Stimulated activated CD4-positive, alpha-beta T cell treated with anti-CD3 and anti-CD28 coated beads, Interleukin-1b, Interleukin-23, amount 100 ng/mL, for 48 hours (primary cell): Measurements from ENCODE around the gene ENOX2.

Experiments used
- DNase-seq: peaks from one replicate; pipeline ENCODE4 v3.0.0-alpha.2; 2020

Gene ENOX2

DNA sequence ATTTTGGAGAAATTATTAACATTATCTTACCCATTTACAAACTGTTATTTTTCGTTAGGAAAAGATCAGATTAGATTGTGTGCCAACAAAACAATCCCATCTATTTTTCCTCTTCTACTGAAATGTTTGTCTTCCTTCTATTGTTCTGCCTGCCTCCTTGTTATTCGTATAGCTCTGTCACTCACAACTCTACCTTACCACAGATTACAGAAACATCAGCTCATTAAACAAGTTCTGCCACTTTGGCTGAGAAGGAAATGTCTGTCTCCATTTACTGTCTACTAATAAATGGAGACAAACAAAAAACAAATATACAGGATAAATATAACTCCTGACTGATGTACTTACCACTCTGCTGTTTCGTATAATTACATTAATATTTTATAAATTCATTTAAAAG lies 211.4 kb downstream of the ENOX2 start:
- no peak for DNase-seq

- no peak for DNase-seq
Observed at GRCh38 chrX:130688360-130688759, 214.6 kb downstream of the ENOX2 start.

DNA sequence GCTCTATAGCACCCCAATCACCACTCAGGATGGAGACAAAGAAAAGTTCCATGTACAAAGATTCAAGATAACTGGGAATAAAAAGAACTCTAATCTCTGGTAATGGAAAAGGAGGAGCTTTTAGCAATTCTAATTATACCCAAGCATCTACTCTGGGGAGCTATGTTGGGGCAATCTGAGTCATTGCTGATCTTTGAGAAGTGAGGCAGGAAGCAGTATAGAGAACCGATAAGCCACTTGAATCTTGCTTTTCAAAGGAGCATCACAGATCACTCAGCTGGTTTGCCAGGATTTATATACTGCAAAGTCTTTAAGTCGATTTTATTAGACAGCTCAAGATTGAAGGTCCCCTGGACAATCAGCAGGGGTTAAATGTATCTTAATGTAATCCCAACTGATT lies 220.0 kb downstream of the ENOX2 start:
- no peak for DNase-seq

DNA sequence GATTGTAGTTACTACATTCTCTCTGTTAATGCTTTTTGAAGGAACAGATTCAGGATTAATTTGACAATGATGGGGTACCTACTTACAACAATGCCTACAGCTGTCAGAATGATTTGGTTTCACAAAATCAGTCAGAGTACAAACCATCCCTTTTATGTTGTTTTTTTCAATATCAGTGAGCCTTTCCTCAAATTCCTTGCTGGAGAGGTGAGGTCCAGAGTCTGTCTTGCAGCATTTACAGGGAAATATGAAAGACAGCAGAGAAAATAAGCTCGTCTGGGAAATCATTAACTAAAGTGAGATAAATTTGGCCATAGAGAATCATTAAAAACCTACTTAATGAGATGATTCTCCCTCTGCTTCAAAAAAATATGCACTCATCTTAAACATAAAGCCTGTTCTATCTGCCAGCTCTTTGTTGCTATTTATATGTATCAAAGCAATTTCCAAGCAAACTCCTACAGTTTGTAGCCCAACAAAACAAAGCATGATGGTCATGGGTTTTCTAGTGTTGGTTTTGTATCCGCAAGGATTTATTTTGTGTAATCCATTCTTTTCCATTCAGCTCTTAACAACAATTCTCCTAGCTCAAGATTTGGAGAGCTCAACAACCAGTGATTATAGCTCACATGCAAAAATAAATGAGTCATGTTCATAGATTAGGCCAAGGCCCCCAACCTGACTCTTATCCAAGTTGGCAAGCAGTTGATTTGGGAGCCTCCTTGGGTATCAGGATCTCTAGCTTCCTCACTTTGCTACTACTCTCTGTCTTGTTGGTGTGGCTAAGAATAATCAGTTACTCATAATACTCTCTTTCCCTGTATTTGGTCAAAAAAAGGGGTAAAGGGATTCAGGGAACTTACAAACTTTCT lies 222.6 kb downstream of the ENOX2 start:
- DNase-seq = no peak

- DNase-seq = no peak
Observed at GRCh38 chrX:130676861-130677260, 226.1 kb downstream of the ENOX2 start.

- no peak for DNase-seq
Observed at GRCh38 chrX:130672214-130672613, 230.8 kb downstream of the ENOX2 start.

GRCh38 chrX:130669233-130669632 lies 233.8 kb downstream of the ENOX2 start:
- DNase-seq = no peak

DNA sequence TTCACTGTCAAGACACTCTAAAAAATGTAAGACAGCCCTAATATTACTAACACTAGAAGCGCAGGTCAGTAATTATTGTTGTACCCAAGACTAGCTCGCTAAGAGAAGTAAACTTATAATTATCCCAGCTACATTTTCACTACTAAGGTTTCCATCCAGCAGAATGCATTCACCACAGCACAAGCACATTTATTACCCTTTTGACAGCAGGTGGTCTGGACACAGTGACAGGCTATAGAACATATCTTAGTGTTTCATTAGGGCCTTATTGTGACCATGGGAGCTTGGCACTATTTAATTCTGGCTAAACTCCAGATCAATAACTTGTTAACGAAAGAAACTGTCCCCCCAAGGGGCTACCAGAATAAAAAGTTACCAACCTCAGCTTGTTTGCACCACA lies 237.7 kb downstream of the ENOX2 start:
- DNase-seq = no peak

DNA sequence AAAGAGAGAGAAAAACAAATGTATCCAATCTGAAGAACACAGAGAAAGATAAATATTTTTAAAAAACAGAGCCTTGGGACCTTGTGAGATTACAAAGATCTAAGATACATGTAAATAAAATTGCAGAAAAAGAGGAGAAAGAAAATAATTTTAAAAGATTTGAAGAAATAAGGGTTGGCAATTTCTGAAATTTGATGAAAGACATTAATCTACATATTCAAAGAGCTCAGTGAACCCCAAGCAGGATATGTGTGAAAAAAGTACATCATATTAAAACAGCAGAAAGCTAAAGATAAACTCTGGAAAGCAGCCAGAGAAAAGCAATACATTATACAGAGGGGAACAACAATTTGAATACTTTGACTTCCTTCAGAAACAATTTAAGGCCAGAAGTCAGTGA lies 244.7 kb downstream of the ENOX2 start:
- DNase-seq = no peak

DNA sequence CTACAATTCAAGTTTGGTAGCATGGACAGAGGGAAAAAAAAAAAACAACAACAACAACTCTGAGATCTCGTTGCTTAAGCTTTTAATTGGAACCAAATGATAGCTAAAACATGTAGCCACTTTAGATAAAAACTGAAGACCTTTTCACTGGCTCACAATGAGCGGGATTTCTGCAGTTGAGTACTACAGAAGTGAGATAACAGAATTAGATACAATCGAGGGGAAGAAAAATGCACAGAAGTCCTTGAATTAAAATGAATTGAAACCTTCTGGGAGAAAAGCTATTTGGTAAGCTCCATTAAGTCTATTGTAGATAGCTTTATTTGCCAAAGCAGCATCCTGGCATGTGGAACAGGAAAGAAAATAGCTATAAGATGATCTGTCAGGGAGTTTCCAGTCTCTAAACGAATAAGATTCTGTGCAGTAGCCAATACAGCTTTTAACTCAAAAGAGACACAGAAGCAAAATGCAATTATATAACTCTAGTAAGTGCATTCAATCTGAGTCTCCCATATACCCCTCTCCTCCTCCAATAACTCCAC lies 248.5 kb downstream of the ENOX2 start:
- no peak for DNase-seq

GRCh38 chrX:130652824-130653578 lies 250.0 kb downstream of the ENOX2 start:
- DNase-seq = no peak

GRCh38 chrX:130649738-130650137 lies 253.3 kb downstream of the ENOX2 start:
- DNase-seq = no peak

DNA sequence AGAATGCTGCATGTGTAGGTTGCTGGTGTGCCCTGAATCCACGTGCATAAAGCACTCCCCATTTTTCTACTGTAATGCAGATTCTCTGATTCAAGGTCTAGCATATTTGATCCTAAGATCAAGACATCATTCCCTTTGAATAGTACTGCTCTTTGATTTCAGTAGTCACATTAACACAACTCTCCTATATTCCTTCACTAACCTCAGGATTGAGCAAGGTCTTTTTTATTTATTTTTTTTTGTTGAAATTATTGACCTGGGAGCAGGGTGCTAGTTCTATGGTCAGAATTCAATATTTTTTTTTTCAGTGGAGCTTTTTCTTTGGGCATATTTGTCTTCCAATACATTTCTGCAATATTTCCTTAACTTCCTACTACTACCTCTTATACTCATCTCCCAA lies 255.5 kb downstream of the ENOX2 start:
- no peak for DNase-seq

DNA sequence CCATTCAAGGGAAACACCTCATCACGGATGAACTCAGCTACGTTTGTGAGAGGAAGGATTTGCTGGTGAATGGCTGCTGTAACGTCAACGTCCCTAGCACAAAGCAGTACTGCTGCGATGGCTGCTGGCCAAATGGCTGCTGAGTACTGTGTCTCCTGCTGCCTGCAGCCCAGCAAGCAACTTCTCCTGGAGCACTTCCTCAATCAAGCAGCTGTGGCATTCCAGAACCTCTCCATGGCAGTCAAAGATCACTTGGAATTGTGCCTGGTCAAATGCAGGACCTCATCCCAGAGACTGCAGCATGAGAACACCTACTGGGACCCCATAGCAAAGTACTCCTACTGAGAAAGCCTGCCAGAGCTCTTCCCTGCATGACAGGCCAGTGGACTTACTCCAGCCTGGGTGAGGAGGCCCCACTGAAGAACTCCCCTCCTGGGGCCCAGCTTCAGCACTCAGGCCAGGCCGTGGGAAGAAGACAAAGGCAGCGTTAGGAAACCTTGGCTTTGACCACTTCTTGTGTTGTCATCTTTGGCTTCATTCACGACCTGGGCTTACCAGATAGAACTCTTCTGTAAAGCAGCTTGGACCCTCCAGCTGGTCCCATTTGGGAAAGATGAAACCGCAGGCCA lies 256.9 kb downstream of the ENOX2 start:
- DNase-seq = no peak

DNA sequence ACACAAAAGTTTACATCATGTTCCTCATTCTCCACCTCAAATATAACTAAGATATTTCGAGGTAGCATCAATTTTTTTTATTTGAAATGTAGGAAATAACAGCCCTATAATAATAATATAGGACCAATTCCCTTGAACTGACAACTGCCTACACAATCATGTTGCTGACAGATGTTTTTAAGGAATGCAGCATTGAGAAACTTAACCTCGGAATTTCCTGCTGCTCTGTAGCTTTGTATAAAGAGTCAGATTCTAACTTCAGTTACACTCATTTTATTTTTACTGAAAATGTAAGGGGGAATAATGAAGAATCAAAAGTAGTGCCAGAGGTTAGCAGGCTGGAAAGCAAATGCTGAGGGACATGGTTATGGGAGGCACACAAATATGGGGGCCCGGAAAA lies 265.4 kb downstream of the ENOX2 start:
- DNase-seq = no peak

DNA sequence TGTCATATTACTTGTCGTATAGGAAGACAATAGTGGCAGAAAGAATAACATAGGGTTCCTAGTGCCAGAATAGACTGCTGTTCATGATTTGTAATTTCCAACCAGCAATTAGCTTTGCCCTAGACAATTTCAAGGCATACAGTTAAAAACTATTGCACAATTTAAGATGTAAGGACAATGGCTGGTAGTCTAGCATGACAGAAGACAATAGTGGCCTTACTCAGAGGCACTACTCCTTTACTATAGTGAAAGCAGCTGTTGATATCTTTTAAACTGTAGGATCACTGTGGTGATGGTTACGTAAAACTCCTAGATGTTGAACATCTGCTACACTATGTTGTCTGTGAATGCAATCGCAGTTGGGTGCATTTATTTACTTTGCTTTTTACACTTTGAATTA lies 266.7 kb downstream of the ENOX2 start:
- DNase-seq = no peak

- DNase-seq = no peak
Observed at GRCh38 chrX:130631011-130631410, 272.0 kb downstream of the ENOX2 start.

DNA sequence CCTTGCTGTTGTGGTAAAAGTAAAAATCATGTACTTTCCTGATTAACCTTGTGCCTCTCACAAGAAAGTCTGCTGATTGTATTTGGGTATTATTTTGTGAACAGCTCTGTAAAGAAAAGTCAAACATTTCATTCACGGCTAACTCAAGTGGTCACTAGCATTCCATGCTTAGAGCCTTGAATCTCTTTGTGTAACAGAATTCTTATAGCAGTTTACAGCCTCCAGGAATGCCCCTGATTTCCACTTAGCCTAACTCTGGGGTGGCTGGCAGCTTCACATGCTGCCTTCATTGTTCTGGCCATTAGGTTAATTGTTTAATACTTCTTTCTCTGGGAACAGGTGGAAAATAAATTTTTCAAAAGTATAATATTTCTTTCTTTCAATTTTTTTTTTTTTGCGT lies 274.5 kb downstream of the ENOX2 start:
- DNase-seq = no peak

- no peak for DNase-seq
Observed at GRCh38 chrX:130626521-130626920, 276.5 kb downstream of the ENOX2 start.

DNA sequence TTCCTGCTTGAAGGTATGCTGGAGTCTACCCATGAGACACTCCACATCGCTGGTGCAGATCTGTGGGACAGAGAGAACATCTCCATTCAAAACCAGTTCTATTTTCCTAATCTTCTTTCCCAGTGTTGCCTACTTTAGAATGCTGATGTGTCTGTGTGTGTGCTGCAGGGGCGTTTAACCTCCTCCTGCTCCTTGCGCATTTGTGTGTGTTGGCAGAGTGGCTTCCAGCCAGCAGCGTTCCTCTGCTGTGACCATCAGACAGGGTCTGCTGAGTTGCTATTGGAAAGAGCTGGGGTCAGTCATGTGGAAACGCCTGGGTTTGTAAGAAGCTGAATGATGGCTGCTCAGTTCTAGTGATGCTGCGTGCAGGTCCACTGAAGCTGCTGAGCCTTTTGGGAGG lies 277.6 kb downstream of the ENOX2 start:
- DNase-seq = no peak

- no peak for DNase-seq
Observed at GRCh38 chrX:130623518-130623917, 279.5 kb downstream of the ENOX2 start.

GRCh38 chrX:130615941-130616340 lies 287.1 kb downstream of the ENOX2 start:
- no peak for DNase-seq

DNA sequence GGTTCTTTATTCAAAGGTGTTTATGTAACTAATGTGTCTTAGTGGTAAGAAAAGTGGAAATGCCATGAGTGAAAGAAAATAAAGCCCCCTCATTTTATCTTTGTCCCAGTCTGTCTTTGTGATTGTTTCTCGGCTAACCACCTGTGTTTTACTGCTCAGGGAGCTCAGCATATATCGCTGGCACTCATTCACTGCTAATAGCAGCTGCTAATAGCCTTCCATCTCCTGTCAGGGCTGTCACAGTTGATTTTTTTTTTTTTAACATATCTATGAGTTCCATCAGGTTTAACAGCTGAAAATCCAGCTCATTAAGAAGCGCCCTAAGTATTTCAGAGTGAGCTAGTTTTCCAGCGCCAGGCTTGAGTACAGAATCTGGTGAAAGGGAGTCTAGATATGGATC lies 295.6 kb downstream of the ENOX2 start:
- no peak for DNase-seq

GRCh38 chrX:130606425-130606824 lies 296.6 kb downstream of the ENOX2 start:
- DNase-seq = no peak
